Stimulated activated naive CD8-positive, alpha-beta T cell treated with anti-CD3 and anti-CD28 coated beads, Interleukin-15, amount 100 ng/mL, for 72 hours (primary cell): ENCODE results near the gene RIN1.
"Not testable (repeated sequence)": the region's sequence is repeated elsewhere in the genome, so short reads cannot be mapped to it uniquely, and the experiment has no call there.

Source experiments
- ATAC-seq: fragments of 150-1000 bp; cut with Tn5 transposase; 2 replicates; pipeline ENCODE4 v1.10.0; 2021; ENCODE audit warnings: mild to moderate bottlenecking, moderate library complexity
- DNase-seq, 2 donors: peaks; one replicate each; pipeline ENCODE4 v3.0.0; 2021 to 2022
- H3K27ac Mint-ChIP-seq, 2 donors: one replicate each; pipeline ENCODE4 v1.8.0; 2022; ENCODE audit warnings: mild to moderate bottlenecking in 2 of 2, mixed read lengths in 2 of 2, moderate library complexity in 2 of 2
- H3K27me3 Mint-ChIP-seq: one replicate; pipeline ENCODE4 v1.8.0; 2022; ENCODE audit warnings: mixed read lengths
- H3K4me1 Mint-ChIP-seq: one replicate; pipeline ENCODE4 v1.8.0; 2022; ENCODE audit warnings: mild to moderate bottlenecking, mixed read lengths
- H3K4me3 Mint-ChIP-seq, 2 donors: one replicate each; pipeline ENCODE4 v1.8.0; 2022; ENCODE audit warnings: mild to moderate bottlenecking in 2 of 2, mixed read lengths in 2 of 2, moderate library complexity in 1 of 2
- H3K9me3 Mint-ChIP-seq, 2 donors: one replicate each; pipeline ENCODE4 v1.8.0; 2022; ENCODE audit warnings: mixed read lengths in 2 of 2

RIN1 gene

GRCh38 chr11:66310803-66311440 lies 25.3 kb downstream of the RIN1 start:
- H3K4me1 Mint-ChIP-seq: peaks cover 35% of the 10 kb centered on the region
- not testable (repeated sequence) for H3K27ac Mint-ChIP-seq, H3K27me3 Mint-ChIP-seq, H3K9me3 Mint-ChIP-seq, DNase-seq, ATAC-seq, H3K4me3 Mint-ChIP-seq

GRCh38 chr11:66310324-66310723 lies 25.9 kb downstream of the RIN1 start:
- Mint-ChIP-seq H3K4me3 (no peak overlapping the region), H3K9me3 (no peaks in the 10 kb centered on the region), H3K27ac (no peak overlapping the region), H3K4me1 (peaks cover 29% of the 10 kb centered on the region), H3K27me3 (no peaks in the 10 kb centered on the region)
- DNase-seq (no peak), ATAC-seq (no peak)

- ATAC-seq: no peak
- no peaks in the 10 kb centered on the region for H3K9me3 Mint-ChIP-seq
- H3K27me3 Mint-ChIP-seq: no peaks in the 10 kb centered on the region
- no peak overlapping the region for H3K4me3 Mint-ChIP-seq
- no peak overlapping the region for H3K27ac Mint-ChIP-seq
- DNase-seq: no peak
- H3K4me1 Mint-ChIP-seq: peaks cover 21% of the 10 kb centered on the region
Measured at GRCh38 chr11:66309475-66309874, 26.8 kb downstream of the RIN1 start.

- H3K9me3 Mint-ChIP-seq: no peaks in the 10 kb centered on the region
- no peak for DNase-seq
- H3K4me3 Mint-ChIP-seq: no peak overlapping the region
- ATAC-seq: no peak
- peak overlapping the region in 1 of 2 donors; percentile 21 for H3K27ac Mint-ChIP-seq
- H3K27me3 Mint-ChIP-seq: no peaks in the 10 kb centered on the region
- no peaks in the 10 kb centered on the region for H3K4me1 Mint-ChIP-seq
Measured at GRCh38 chr11:66302656-66303055, 33.6 kb downstream of the RIN1 start.

- Mint-ChIP-seq H3K4me3 (no peak overlapping the region), H3K27me3 (peaks cover 15% of the 10 kb centered on the region), H3K9me3 (no peaks in the 10 kb centered on the region), H3K4me1 (no peaks in the 10 kb centered on the region), H3K27ac (no peak overlapping the region)
- DNase-seq (no peak), ATAC-seq (no peak)
Measured at GRCh38 chr11:66299186-66299585, 37.0 kb downstream of the RIN1 start.

- Mint-ChIP-seq H3K27me3 (peaks cover 30% of the 10 kb centered on the region), H3K27ac (no peak overlapping the region), H3K9me3 (no peaks in the 10 kb centered on the region), H3K4me3 (no peak overlapping the region), H3K4me1 (peaks cover 5% of the 10 kb centered on the region)
- DNase-seq (no peak), ATAC-seq (no peak)
Measured at GRCh38 chr11:66297610-66298009, 38.6 kb downstream of the RIN1 start.

GRCh38 chr11:66294626-66295620 lies 41.3 kb downstream of the RIN1 start:
- peaks cover 17% of the 10 kb centered on the region for H3K4me1 Mint-ChIP-seq
- peak; percentile 10 for ATAC-seq
- H3K9me3 Mint-ChIP-seq: no peaks in the 10 kb centered on the region
- peaks cover 49% of the 10 kb centered on the region for H3K27me3 Mint-ChIP-seq
- no peak overlapping the region for H3K4me3 Mint-ChIP-seq
- no peak for DNase-seq
- no peak overlapping the region for H3K27ac Mint-ChIP-seq

- Mint-ChIP-seq H3K27me3 (peaks cover 49% of the 10 kb centered on the region), H3K4me3 (no peak overlapping the region), H3K27ac (no peak overlapping the region), H3K4me1 (peaks cover 24% of the 10 kb centered on the region), H3K9me3 (no peaks in the 10 kb centered on the region)
- no peak for ATAC-seq
- DNase-seq: no peak
Measured at GRCh38 chr11:66293777-66294625, 42.2 kb downstream of the RIN1 start.

GRCh38 chr11:66293352-66293751 lies 42.9 kb downstream of the RIN1 start:
- ATAC-seq: no peak
- H3K4me3 Mint-ChIP-seq: peak overlapping the region in 1 of 2 donors; percentile 29
- no peak for DNase-seq

GRCh38 chr11:66292543-66293332 lies 43.5 kb downstream of the RIN1 start:
- no peak for ATAC-seq
- Mint-ChIP-seq H3K4me1 (peaks cover 30% of the 10 kb centered on the region), H3K4me3 (peak overlapping the region; percentile 3 to 50), H3K27me3 (peaks cover 49% of the 10 kb centered on the region), H3K27ac (no peak overlapping the region), H3K9me3 (no peaks in the 10 kb centered on the region)
- DNase-seq: no peak

More at GRCh38 chr11:66293352-66293751, 42.9 kb downstream of the RIN1 start:
- no peak overlapping the region for H3K27ac Mint-ChIP-seq
- no peaks in the 10 kb centered on the region for H3K9me3 Mint-ChIP-seq
- H3K4me1 Mint-ChIP-seq: peaks cover 24% of the 10 kb centered on the region
- H3K27me3 Mint-ChIP-seq: peaks cover 49% of the 10 kb centered on the region

- Mint-ChIP-seq H3K27ac (no peak within 1 kb of the TSS), H3K9me3 (no peaks in the 10 kb centered on the region), H3K4me3 (peak within 1 kb of the TSS; percentile 3 to 92), H3K4me1 (peaks cover 39% of the 10 kb centered on the region), H3K27me3 (peaks cover 49% of the 10 kb centered on the region)
- ATAC-seq: no peak
- no peak for DNase-seq
Measured at GRCh38 chr11:66291706-66292542, 44.3 kb downstream of the RIN1 start, which contains the start of gene TMEM151A. Gene TMEM151A, plus strand, starts transcription at chr11:66291894. Its CDS starts 120 bp downstream, at chr11:66292014.

GRCh38 chr11:66291303-66291705 lies 44.9 kb downstream of the RIN1 start:
- Mint-ChIP-seq H3K4me3 (no peak overlapping the region), H3K9me3 (no peaks in the 10 kb centered on the region), H3K4me1 (peaks cover 45% of the 10 kb centered on the region), H3K27me3 (peaks cover 46% of the 10 kb centered on the region), H3K27ac (no peak overlapping the region)
- ATAC-seq (no peak), DNase-seq (no peak)

GRCh38 chr11:66290330-66290621 lies 46.0 kb downstream of the RIN1 start:
- Mint-ChIP-seq H3K4me1 (peaks cover 55% of the 10 kb centered on the region), H3K27ac (no peak overlapping the region), H3K4me3 (peak overlapping the region; percentile 82 to 92)

More at GRCh38 chr11:66290330-66290621, 46.0 kb downstream of the RIN1 start:
- H3K27me3 Mint-ChIP-seq: peaks cover 40% of the 10 kb centered on the region
- no peak for DNase-seq
- no peak for ATAC-seq
- no peaks in the 10 kb centered on the region for H3K9me3 Mint-ChIP-seq
